Right ventricle myocardium inferior (tissue), 1 donor: ENCODE results near the gene RELL2. TPM values are rescaled to one million over a fixed set of nuclear protein-coding genes. Genes with fewer than 3 reads are reported as not detected.

Experiments used
- total RNA-seq: library from RNA; stranded (reverse); fragmentation: NEBNext Ultra II Directional; extraction: Animal tissue kit (Norgen Biotek cat#: 25700); gene quantifications from one replicate; pipeline ENCODE4 v1.2.1, GENCODE V29; 2021
- donor health status: DM: no; HTN: yes; CAD: no; lungs with severe emphysema.

RELL2 gene
- total RNA-seq, 1 donor from 2014 or later = 0.78 TPM

Other genes starting within 250 kb of the RELL2 start
- 4.6 TPM for gene PCDHGB4, start 249.3 kb upstream of the RELL2 start, total RNA-seq
- 9.7 TPM for gene PCDHGA8, start 244.4 kb upstream of the RELL2 start, total RNA-seq
- 6.1 TPM for gene PCDHGB5, start 239.1 kb upstream of the RELL2 start, total RNA-seq
- 4.2 TPM for gene PCDHGA9, start 234.2 kb upstream of the RELL2 start, total RNA-seq
- 5.9 TPM for gene PCDHGB6, start 229.0 kb upstream of the RELL2 start, total RNA-seq
- gene PCDHGA10, start 224.0 kb upstream of the RELL2 start, total RNA-seq = 4.1 TPM
- 8.6 TPM for gene PCDHGB7, start 219.3 kb upstream of the RELL2 start, total RNA-seq
- gene PCDHGA11, start 215.9 kb upstream of the RELL2 start, total RNA-seq = 4.5 TPM
- gene PCDHGA12, start 206.5 kb upstream of the RELL2 start, total RNA-seq = 6.5 TPM
- 22.5 TPM for gene PCDHGC3, start 161.0 kb upstream of the RELL2 start, total RNA-seq
- gene PCDHGC4, start 152.0 kb upstream of the RELL2 start, total RNA-seq = 2.4 TPM
- 2.4 TPM for gene PCDHGC5, start 147.9 kb upstream of the RELL2 start, total RNA-seq
- 36.1 TPM for gene DIAPH1, start 18.0 kb upstream of the RELL2 start, total RNA-seq
- 29.9 TPM for gene HDAC3, start 148 bp upstream of the RELL2 start, total RNA-seq
- 4.5 TPM for gene FCHSD1, start 14.4 kb downstream of the RELL2 start, total RNA-seq
- gene ARAP3, start 45.2 kb downstream of the RELL2 start, total RNA-seq = 14.7 TPM
- 21.0 TPM for gene PCDH1, start 241.4 kb downstream of the RELL2 start, total RNA-seq